ENCODE results near the gene IL15. TPM values are rescaled to one million over a fixed set of nuclear protein-coding genes. Genes with fewer than 3 reads are reported as not detected.
"Not testable (repeated sequence)": the region's sequence is repeated elsewhere in the genome, so short reads cannot be mapped to it uniquely, and the experiment has no call there.

The IL15 gene
- total RNA-seq, result 1 to 10 TPM; 1.4 to 9.7 (median 2.0) TPM
- 10 to 100 TPM in 1 of 2 donors, 1 to 10 TPM in 1; 1.6 to 19.6 TPM for polyA plus RNA-seq
- long read RNA-seq, donor 1, full-length matches to known transcripts, result 4 of 10 reads
- long read RNA-seq, donor 1, partial matches to known transcripts, result 0 of 10 reads
- long read RNA-seq, donor 1, other reads (novel, unspliced or antisense), result 6 of 10 reads
- long read RNA-seq, donor 2, partial matches to known transcripts, result 0 of 3 reads
- long read RNA-seq, donor 2, other reads (novel, unspliced or antisense), result 3 of 3 reads
- long read RNA-seq, donor 3, partial matches to known transcripts, result 0 of 9 reads
- long read RNA-seq, donor 3, other reads (novel, unspliced or antisense), result 6 of 9 reads

- DNase-seq, result peak; percentile 65 to 68
- peaks cover 0 to 6% (median 0%) of the 10 kb centered on the region in 7 donors for H3K27me3 ChIP-seq
- ATAC-seq, result peak; percentile 83 to 94 (median 86)
- TF ChIP-seq CTCF (IDR thresholded peaks at IDR 0.05), result no peak
- intact Hi-C loops (cut with DNase I), result no loop called here
- peaks cover 0 to 39% (median 14%) of the 10 kb centered on the region in 9 donors for H3K4me1 ChIP-seq
- peak within 1 kb of the TSS; percentile 27 to 92 (median 84) for H3K27ac ChIP-seq
- peak within 1 kb of the TSS; percentile 61 to 95 (median 90) for H3K4me3 ChIP-seq
- no peaks in the 10 kb centered on the region for H3K36me3 ChIP-seq
- no peaks in the 10 kb centered on the region for H3K9me3 ChIP-seq
- WGBS, 2 donors, result 1% methylated on average over 43 of the region's 43 CpGs
Observed at GRCh38 chr4:141636082-141636770, at the start of gene IL15. TSS of gene IL15 (plus strand) at chr4:141636583. CDS start at chr4:141719465, 82,882 bp downstream.

- Histone ChIP-seq H3K27ac (no peak overlapping the region), H3K4me1 (no peaks in the 10 kb centered on the region), H3K27me3 (no peaks in the 10 kb centered on the region), H3K4me3 (no peak overlapping the region), H3K9me3 (peaks cover 0 to 57% (median 3%) of the 10 kb centered on the region in 11 donors), H3K36me3 (no peaks in the 10 kb centered on the region)
- ATAC-seq, result no peak
- no peak for TF ChIP-seq CTCF (IDR thresholded peaks at IDR 0.05)
- 98 to 100% methylated on average over 1 of the region's 1 CpG for WGBS, 2 donors
- intact Hi-C loops (cut with DNase I), result no loop called here
- DNase-seq, result no peak
Observed at GRCh38 chr4:141587897-141588296, 48.5 kb upstream of the IL15 start.

GRCh38 chr4:141595531-141595930 is 40.9 kb upstream of the IL15 start:
- Histone ChIP-seq H3K36me3 (no peaks in the 10 kb centered on the region), H3K27me3 (no peaks in the 10 kb centered on the region), H3K27ac (no peak overlapping the region), H3K9me3 (peaks cover 0 to 12% (median 3%) of the 10 kb centered on the region in 11 donors), H3K4me1 (no peaks in the 10 kb centered on the region), H3K4me3 (no peak overlapping the region)
- intact Hi-C loops (cut with DNase I), result no loop called here
- no peak for TF ChIP-seq CTCF (IDR thresholded peaks at IDR 0.05)
- ATAC-seq, result no peak
- DNase-seq, result no peak

GRCh38 chr4:141599853-141600252 is 36.5 kb upstream of the IL15 start:
- ATAC-seq (no peak), DNase-seq (no peak)
- TF ChIP-seq CTCF (IDR thresholded peaks at IDR 0.05), result no peak
- Histone ChIP-seq H3K4me3 (no peak overlapping the region), H3K27ac (no peak overlapping the region), H3K27me3 (no peaks in the 10 kb centered on the region), H3K4me1 (no peaks in the 10 kb centered on the region), H3K9me3 (no peaks in the 10 kb centered on the region), H3K36me3 (no peaks in the 10 kb centered on the region)
- 38 to 55% methylated on average over 3 of the region's 3 CpGs for WGBS, 2 donors
- intact Hi-C loops (cut with DNase I), result no loop called here

DNA sequence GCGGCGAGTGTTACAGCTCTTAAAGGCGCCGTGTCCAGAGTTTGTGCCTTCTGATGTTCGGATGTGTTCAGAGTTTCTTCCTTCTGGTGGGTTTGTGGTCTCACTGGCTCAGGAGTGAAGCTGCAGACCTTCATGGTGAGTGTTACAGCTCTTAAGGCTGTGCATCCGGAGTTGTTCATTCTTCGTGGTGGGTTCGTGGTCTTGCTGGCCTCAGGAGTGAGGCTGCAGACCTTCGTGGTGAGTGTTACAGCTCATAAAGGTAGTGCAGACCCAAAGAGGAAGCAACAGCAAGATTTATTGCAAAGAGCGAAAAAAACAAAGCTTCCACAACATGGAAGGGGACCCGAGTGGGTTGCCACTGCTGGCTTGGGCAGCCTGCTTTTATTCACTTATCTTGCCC is 31.7 kb upstream of the IL15 start:
- 85 to 86% methylated on average over 11 of the region's 11 CpGs for WGBS, 2 donors
- ATAC-seq; DNase-seq; H3K36me3 ChIP-seq; H3K4me1 ChIP-seq; intact Hi-C loops (cut with DNase I); H3K27ac ChIP-seq; H3K4me3 ChIP-seq; H3K9me3 ChIP-seq; H3K27me3 ChIP-seq: not testable (repeated sequence)
